Measurements from ENCODE around the gene PTPN4. TPM values are rescaled to one million over a fixed set of nuclear protein-coding genes. Genes with fewer than 3 reads are reported as not detected.

Gene PTPN4
- total RNA-seq, 2 experiments from 2014 or later, result 49.3 to 50.6 TPM

- ChIA-PET POLR2A (interaction anchor here (0.6 to 0.7 kb wide), 2 partner anchors 236 to 295 kb away, joined by 3 to 4 read pairs; no protein-coding TSS in a partner anchor), CTCF (ENCODE audit: unreplicated experiment) (no interaction called here)
- no peak overlapping the region for H2AFZ ChIP-seq (ENCODE audit: low read length)
- H4K20me1 ChIP-seq (ENCODE audit: insufficient read depth, low read length), result no peaks in the 10 kb centered on the region
- BruUV-seq (replicated peaks), result no TSS peak
- H3K4me2 ChIP-seq (ENCODE audit: low read length), result no peak overlapping the region
- TF ChIP-seq CTCF (conservative IDR thresholded peaks at IDR 0.05; ENCODE audit: low read length) (no peak), EZH2phosphoT487 (IDR thresholded peaks at IDR 0.05; ENCODE audit: borderline replicate concordance, low read depth, low read length) (no peak)
- H3K9me2 ChIP-seq (ENCODE audit: insufficient read depth, low read length), result no peaks in the 10 kb centered on the region
- DNase-seq (ENCODE audit: low spot score), result no peak
- intact Hi-C loops (cut with micrococcal nuclease; ENCODE audit: unreplicated experiment), result no loop called here
- no peaks in the 10 kb centered on the region for H3K4me1 ChIP-seq (ENCODE audit: insufficient read depth, low read length, poor library complexity, severe bottlenecking)
- H3K79me2 ChIP-seq (ENCODE audit: insufficient read depth, low read depth, low read length), result no peaks in the 10 kb centered on the region
- H3K27ac ChIP-seq (ENCODE audit: low read depth, low read length, poor library complexity, severe bottlenecking), result no peak overlapping the region
- H3K9me3 ChIP-seq (ENCODE audit: low read length), result no peaks in the 10 kb centered on the region
- H3K36me3 ChIP-seq (ENCODE audit: insufficient read depth, low read length), result no peaks in the 10 kb centered on the region
- no peak overlapping the region for H3K4me3 ChIP-seq (ENCODE audit: low read depth, low read length, poor library complexity, severe bottlenecking)
Measured at GRCh38 chr2:119723784-119724467, 35.8 kb upstream of the PTPN4 start.

- CTCF ChIA-PET (ENCODE audit: unreplicated experiment), result no interaction called here
- intact Hi-C loops (cut with micrococcal nuclease; ENCODE audit: unreplicated experiment), result no loop called here
- Histone ChIP-seq H3K4me2 (ENCODE audit: low read length) (no peak overlapping the region), H3K9me3 (ENCODE audit: low read length) (no peaks in the 10 kb centered on the region), H3K27ac (ENCODE audit: low read depth, low read length, poor library complexity, severe bottlenecking) (no peak overlapping the region), H3K79me2 (ENCODE audit: insufficient read depth, low read depth, low read length) (no peaks in the 10 kb centered on the region), H2AFZ (ENCODE audit: low read length) (no peak overlapping the region), H3K4me1 (ENCODE audit: insufficient read depth, low read length, poor library complexity, severe bottlenecking) (no peaks in the 10 kb centered on the region), H4K20me1 (ENCODE audit: insufficient read depth, low read length) (no peaks in the 10 kb centered on the region), H3K9me2 (ENCODE audit: insufficient read depth, low read length) (no peaks in the 10 kb centered on the region), H3K4me3 (ENCODE audit: low read depth, low read length, poor library complexity, severe bottlenecking) (no peak overlapping the region), H3K36me3 (ENCODE audit: insufficient read depth, low read length) (no peaks in the 10 kb centered on the region)
- DNase-seq (ENCODE audit: low spot score), result no peak
- TF ChIP-seq CTCF (conservative IDR thresholded peaks at IDR 0.05; ENCODE audit: low read length) (no peak), EZH2phosphoT487 (IDR thresholded peaks at IDR 0.05; ENCODE audit: borderline replicate concordance, low read depth, low read length) (no peak)
- POLR2A ChIA-PET, result no interaction called here
- no TSS peak for BruUV-seq (replicated peaks)
Measured at GRCh38 chr2:119724656-119725485, 34.9 kb upstream of the PTPN4 start.

GRCh38 chr2:119727493-119727892 lies 32.2 kb upstream of the PTPN4 start:
- ChIA-PET CTCF (ENCODE audit: unreplicated experiment) (no interaction called here), POLR2A (no interaction called here)
- no peaks in the 10 kb centered on the region for H3K9me2 ChIP-seq (ENCODE audit: insufficient read depth, low read length)
- no TSS peak for BruUV-seq (replicated peaks)
- H3K27ac ChIP-seq (ENCODE audit: low read depth, low read length, poor library complexity, severe bottlenecking), result no peak overlapping the region
- no peaks in the 10 kb centered on the region for H3K36me3 ChIP-seq (ENCODE audit: insufficient read depth, low read length)
- no peak for DNase-seq (ENCODE audit: low spot score)
- H2AFZ ChIP-seq (ENCODE audit: low read length), result no peak overlapping the region
- no peaks in the 10 kb centered on the region for H3K79me2 ChIP-seq (ENCODE audit: insufficient read depth, low read depth, low read length)
- no peaks in the 10 kb centered on the region for H3K9me3 ChIP-seq (ENCODE audit: low read length)
- no peak overlapping the region for H3K4me3 ChIP-seq (ENCODE audit: low read depth, low read length, poor library complexity, severe bottlenecking)
- H3K4me2 ChIP-seq (ENCODE audit: low read length), result no peak overlapping the region
- H4K20me1 ChIP-seq (ENCODE audit: insufficient read depth, low read length), result no peaks in the 10 kb centered on the region
- H3K4me1 ChIP-seq (ENCODE audit: insufficient read depth, low read length, poor library complexity, severe bottlenecking), result no peaks in the 10 kb centered on the region
- intact Hi-C loops (cut with micrococcal nuclease; ENCODE audit: unreplicated experiment), result no loop called here
- TF ChIP-seq EZH2phosphoT487 (IDR thresholded peaks at IDR 0.05; ENCODE audit: borderline replicate concordance, low read depth, low read length) (no peak), CTCF (conservative IDR thresholded peaks at IDR 0.05; ENCODE audit: low read length) (no peak)

Data from OCI-LY7 (cell line).